ENCODE results near the gene SMARCC1.

GRCh38 chr3:47664519-47664918 is 117.2 kb downstream of the SMARCC1 start:
- TF ChIP-seq CTCF (IDR thresholded peaks at IDR 0.05; ENCODE audit: insufficient read depth, low read length, poor library complexity, severe bottlenecking) (no peak), EZH2phosphoT487 (conservative IDR thresholded peaks at IDR 0.05; ENCODE audit: low read length) (no peak)
